NCI-H446 treated with DMSO at 0.1 percent for 48 hours (cell line): ENCODE data around the gene OGFOD2.
"Not testable (repeated sequence)": the region's sequence is repeated elsewhere in the genome, so short reads cannot be mapped to it uniquely, and the experiment has no call there.

Source experiments
- DNase-seq: peaks from one replicate; lab custom pipeline; 2025; lab: John Stamatoyannopoulos, UW

OGFOD2 gene

GRCh38 chr12:123005081-123005626, 30.1 kb downstream of the OGFOD2 start:
- DNase-seq, result no peak

- DNase-seq, result no peak
These were observed 31.9 kb downstream of the OGFOD2 start for GRCh38 chr12:123006977-123007376.

GRCh38 chr12:123010110-123010509, 35.1 kb downstream of the OGFOD2 start:
- DNase-seq, result no peak

- no peak for DNase-seq
These were observed 35.6 kb downstream of the OGFOD2 start for GRCh38 chr12:123010681-123011080.

- DNase-seq, result no peak
These were observed 36.7 kb downstream of the OGFOD2 start for GRCh38 chr12:123011701-123012100.

GRCh38 chr12:123013185-123014095, 38.4 kb downstream of the OGFOD2 start:
- DNase-seq, result no peak

GRCh38 chr12:123014473-123014872, 39.4 kb downstream of the OGFOD2 start:
- not testable (repeated sequence) for DNase-seq

GRCh38 chr12:123017753-123018152, 42.7 kb downstream of the OGFOD2 start:
- no peak for DNase-seq

GRCh38 chr12:123019841-123020138, 44.7 kb downstream of the OGFOD2 start:
- no peak for DNase-seq

- DNase-seq, result no peak
These were observed 46.9 kb downstream of the OGFOD2 start for GRCh38 chr12:123021688-123022604.

- no peak for DNase-seq
These were observed 47.8 kb downstream of the OGFOD2 start for GRCh38 chr12:123022846-123023245.

- DNase-seq, result no peak
These were observed 49.9 kb downstream of the OGFOD2 start for GRCh38 chr12:123024819-123025391.

GRCh38 chr12:123026094-123026853, 51.2 kb downstream of the OGFOD2 start:
- DNase-seq, result no peak

GRCh38 chr12:123027726-123028445, 52.8 kb downstream of the OGFOD2 start:
- DNase-seq, result no peak

GRCh38 chr12:123028475-123028874, 53.4 kb downstream of the OGFOD2 start:
- DNase-seq, result no peak

GRCh38 chr12:123029550-123029949, 54.5 kb downstream of the OGFOD2 start:
- no peak for DNase-seq
